Measurements from ENCODE around the gene GRIK4.

Gene GRIK4

DNA sequence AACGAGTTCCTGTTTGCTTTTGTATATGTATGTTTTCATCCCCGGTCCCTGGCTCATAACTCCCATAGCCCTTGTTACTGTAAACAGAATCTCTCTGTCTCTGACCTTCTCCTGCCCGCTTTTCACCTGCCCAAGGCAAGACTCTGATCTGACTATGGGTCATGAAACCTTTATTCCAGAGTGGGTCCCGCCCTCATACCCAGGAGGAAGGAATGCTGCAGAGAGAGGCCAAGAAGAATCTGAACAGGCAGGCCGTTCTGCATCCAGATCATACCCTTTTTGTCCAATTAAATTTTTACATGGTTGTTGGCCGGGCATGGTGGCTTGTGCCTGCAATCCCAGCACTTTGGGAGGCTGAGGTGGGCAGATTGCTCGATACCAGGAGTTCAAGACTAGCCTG is 39.6 kb downstream of the GRIK4 start:
- DNase-seq, result no peak

DNA sequence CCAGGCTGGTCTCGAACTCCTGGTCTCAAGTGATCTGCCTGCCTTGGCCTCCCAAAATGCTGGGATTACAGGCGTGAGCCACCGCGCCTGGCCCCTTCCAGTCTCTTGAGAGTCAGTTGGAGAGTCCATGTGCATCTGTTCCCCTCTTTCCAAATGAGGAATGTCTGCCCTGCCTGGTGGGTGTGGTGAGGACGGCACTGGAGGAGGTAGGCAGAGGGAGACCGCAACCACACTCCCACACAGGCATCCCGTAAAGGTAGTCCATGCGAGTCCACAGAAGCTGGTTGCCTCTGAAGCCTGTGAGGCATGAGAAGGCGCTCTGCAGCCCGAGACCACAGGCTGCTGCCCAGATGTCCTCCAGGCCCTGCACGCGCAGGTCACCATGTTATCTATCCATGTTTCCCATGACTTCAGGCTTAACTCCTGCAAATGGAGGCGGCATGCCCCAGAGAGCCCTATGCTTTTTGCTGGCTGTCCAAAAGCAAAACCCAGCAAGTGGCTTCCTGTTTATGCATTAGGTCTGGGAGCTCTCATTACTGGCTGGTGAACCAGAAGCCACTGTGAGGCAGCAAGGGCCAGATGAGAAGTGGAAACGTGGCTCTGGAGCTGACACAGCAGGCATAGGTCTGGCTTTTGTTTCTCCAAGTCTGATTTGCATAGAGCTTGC is 43.4 kb downstream of the GRIK4 start:
- no peak for DNase-seq

DNA sequence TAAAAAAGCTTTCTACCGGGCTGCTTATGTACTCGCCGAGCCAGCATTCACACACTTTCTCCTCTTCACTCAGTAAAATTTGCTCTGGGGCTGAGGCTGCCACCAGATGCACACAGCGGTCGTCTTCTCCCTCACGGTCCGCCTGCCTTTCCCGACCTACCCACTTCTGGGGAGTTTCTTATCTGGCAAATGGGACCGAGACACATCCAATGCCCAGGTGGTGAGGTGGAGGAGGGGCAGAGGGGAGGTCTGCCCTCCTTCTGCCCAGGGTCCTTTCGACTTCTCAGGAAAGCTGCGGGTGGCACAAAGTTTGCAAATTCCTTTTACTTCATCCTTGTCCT is 43.9 kb downstream of the GRIK4 start:
- no peak for DNase-seq

DNA sequence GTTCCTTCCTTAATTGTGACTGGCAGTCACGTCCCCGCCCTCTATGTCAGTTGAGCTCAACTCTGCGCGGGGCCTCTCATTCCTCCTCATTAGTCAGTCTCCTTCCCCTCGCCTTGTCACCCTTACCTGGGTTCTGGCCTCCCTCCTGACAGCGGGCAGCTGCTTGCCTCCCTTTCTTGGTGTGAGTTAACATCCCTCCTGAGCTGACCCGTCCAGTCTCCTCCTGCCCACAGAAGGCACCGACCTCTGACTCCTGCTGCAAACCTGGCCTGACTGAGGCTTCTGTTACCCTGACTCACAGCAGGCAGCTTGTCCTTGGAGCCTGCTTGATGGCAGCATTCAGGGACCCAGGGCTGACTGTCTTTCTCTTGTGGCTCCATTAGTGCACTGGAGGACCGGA is 45.2 kb downstream of the GRIK4 start:
- DNase-seq, result no peak

DNA sequence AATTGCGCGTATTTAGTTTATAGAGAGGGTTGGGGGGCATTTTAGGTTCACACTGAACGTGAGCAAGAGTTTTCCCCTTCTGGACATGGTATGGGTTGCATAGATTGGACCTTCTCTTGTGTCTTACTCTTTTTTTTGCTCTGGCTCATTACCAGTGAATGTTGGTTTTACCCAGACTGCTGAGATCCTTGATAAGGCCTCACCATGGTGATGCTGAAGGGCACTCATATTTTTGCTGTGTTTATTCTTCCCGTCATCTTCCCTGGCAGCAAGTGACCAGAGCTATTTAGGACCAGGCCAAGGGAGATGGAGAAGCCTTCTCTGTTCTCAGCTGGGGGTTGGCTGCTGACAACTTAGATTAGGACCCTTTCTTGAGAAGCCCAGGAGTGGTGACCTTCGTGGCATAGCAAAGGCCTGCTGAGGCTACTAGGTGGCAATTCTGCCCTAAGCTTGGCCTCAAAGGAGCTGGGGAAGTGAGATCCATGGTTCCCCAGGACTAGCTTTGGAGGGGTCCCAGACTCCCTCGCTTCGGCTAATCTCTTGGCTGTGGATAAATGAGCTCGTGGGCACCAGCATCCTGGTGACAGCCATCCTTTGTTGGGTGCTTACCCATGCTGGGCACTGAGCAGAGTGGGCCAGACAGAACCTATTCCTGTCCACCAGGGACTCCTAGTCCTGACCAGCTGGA is 47.3 kb downstream of the GRIK4 start:
- no peak for DNase-seq

DNA sequence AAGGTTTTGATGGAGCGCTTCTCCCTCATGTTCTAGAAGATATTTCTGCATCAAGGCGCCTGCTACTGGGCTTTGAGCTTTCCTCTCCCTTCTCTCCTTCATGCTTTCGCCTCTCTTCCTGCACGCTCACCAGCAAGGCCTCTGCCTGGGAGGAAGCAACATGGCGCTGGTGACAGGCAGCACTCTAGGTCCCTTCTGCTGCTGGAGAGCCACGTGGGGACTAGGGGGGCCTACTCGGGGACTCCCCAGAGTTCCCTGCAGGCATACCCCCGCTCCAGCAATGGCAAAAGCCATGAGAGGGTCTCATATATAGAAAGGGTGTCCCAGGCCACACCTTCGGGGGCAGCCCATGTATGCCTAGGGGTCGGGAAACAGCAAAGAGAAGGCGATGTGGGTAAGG is 49.7 kb downstream of the GRIK4 start:
- no peak for DNase-seq

DNA sequence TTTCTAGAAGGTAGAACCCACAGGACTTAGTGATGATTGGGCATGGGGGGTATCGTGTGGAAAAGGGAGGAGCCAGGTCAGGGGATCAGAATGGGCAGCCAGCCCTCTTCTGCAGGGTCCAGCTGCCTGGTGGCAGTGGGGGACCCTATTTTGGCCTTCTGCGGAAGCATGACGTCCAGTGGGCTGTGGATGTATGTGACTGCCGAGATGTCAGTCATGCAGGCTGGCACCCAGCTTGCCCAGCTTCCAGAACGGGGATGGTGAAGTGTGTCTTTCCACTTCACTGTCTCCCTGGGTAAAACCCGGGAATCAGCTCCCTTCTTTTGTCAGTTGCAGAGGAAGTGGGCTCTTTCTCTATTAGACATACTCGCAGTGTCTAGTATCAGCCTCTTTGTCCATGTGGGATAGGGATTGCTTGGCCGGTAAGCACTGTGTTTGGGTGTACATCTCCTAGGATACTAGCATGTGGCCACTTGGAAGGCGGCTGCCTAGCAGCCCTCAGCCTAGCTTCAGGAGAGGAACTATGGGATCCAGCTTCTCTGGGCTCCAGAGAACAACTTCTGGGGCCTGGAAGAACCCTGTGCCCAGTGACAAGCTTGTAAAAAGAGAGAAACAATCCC is 51.4 kb downstream of the GRIK4 start:
- no peak for DNase-seq

DNA sequence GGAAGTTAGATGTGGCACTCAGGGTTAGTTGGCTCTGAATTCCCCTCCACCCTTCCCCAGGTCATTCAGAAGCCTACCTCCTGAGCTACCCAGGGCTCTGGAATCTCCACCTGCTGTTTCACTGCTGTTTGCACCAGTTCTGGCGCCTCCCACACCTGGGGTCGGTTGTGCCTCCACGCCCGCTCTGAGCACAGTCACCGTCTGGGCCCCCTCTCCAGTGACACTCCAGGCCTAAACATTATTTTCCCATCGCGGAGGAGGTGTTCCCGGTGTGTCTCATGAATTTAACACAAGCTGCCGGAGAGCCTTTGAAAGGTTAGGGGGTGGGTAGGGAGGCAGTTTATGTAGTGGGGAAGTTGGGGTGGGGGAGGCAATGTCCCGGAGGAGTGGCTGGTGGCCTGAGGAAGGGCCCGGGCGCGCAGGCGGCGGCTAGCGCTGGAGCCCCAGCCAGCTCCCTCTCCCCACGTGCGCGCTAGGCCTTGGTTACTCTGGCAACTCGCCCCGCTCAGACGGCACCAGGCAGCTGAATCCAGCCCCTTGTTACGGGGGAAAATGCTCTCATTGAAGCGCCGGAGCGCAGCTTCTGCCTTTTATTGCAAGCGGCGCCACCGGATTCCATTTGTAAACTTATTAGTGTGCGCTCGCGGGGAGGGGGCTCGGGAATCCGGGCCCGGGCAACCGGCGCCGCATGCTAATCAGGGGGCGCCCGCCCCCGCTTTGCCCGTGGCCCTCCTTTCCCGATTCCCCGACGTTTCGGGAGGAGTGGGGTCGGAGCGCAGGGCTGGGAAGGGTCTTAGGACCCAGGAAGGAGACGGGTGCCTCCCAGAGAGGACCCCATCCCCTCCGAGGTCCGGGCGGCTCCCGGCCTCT is 52.4 kb downstream of the GRIK4 start:
- DNase-seq, result no peak

DNA sequence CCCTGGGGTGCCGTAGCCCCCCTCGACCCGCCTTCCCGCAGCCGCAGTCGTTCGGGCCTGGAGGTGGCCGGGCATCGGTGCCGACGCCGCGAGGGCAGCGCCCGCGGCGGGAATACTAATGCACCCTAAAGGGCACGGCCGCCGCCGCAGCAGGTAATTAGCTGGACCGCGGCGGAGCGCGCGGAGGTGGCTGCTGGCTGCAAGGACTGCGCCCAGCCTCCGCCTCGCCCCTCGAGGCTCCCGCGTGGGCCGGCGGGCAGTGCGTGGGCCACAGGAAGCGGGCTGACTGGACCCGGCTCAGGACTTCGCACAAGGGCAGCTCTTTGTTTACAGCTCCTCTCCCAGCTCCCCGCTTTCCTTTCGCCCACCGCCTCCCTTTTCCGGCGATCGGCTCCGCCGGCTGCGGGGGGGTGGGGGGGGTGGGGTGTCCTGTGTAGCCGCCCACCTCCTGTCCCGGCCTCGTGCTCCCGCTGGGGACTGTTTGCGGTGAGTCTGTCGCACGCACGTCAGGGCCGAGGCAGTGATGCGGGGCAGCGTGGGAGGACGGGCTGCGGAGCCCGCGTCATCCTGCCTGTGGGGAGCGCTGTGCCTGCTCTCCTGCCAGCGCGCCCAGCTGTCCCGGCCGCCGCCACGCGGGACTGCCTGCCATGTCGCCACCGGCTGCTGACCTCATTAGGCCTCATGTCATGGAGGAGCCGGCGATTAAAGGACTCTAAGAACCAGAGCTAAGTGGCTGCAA is 53.2 kb downstream of the GRIK4 start:
- DNase-seq, result peak; percentile 25

DNA sequence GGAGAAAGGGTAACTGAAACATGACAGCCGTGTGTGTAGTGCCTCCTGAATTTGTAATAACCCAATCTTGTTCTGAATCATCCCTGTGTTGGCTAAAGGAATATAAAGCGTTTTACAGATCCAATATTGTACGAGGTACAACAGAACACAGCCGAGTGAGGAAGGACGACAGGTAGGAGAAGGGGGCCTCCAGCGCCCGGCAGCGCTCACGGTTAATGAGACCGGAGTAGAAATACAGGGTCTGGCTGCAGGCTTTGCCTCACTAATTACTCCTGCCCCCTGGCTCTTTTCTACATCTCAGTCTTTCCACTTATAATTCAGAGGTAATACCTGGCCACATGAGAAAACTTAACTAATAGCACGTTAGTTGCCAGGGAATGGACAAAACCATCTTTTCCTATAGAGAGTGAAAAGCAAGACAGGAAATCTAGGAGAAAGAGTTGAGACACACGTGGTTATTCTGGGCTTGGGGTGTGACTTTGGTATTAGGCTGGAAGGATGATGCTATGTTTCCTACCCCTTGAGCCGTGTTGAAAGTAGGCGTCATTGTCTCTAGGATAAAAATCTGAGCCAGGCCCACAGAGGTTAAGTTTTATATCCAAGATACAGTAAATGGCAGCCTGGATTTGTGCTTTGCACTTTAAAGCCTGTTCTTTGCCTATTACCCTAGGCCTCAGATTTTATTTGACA is 54.1 kb downstream of the GRIK4 start:
- no peak for DNase-seq

DNA sequence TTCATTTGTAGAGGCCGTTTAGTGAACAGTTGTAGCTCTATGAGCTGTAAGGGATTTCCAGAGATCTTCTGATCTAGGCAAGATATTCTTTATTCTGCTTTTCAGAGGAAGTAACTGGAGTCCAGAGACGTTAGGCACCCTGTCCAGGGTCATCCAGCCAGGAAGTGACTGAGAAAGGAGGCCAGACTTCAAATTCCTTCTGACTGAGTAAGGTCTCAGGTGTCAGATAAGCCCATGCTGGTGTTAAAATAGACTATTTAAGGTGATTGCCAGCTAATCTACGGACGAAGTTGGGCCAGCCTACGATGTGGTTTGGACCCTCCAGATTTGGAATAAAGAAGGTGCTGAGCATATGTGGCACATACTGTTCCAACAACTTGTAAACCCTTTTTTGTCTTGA is 54.6 kb downstream of the GRIK4 start:
- DNase-seq, result no peak

DNA sequence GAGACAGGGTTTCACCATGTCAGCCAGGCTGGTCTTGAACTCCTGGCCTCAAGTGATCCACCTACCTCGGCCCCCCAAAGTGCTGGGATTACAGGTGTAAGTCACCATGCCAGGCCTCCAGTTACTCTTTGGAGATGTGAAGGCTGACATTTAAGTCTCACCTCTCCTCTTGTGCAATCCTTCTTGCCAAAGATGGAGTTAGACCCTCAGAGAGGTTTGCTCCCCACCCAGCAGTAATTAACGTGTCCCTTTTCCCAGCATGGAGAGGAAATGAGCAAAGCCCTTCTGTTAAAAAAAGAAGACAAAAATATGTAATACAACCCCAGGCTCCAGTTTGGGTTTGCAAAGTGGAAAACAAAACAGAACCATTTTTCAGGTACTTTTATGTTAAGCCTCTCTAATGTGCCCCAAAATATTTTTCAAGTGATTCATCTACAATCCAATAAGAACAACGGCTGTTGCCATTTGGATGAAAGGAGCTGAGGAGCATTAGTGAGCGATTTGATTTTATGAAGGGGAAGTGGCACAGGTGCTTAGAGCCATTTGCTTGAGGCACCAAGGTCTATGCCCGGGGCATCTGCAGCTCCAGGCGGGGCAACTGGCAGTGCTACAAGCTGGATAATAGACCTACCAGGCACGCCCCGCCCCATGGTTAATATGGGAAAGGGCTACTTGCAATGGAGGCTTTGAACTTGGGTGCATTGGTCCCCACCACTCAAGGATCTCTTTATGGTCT is 57.2 kb downstream of the GRIK4 start:
- no peak for DNase-seq

DNA sequence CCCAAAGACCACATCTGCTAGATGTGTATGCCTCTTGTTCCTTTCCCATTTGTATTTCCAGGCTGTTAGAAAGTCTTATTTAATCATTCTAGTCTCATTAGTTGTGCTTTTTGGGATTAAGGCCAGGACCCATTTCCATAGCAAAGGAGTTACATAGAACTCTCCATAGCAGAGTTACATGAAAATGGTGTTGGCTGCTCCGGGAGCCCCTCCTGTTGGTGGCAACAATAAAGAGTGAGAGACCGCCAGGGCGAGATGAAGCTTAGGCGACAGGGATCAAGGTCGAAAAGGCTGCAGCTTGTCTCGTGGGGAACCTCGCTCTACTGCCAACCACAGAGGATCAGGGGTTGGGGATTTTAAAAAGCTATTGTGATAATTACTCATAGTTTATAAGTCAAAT is 58.3 kb downstream of the GRIK4 start:
- DNase-seq, result no peak

DNA sequence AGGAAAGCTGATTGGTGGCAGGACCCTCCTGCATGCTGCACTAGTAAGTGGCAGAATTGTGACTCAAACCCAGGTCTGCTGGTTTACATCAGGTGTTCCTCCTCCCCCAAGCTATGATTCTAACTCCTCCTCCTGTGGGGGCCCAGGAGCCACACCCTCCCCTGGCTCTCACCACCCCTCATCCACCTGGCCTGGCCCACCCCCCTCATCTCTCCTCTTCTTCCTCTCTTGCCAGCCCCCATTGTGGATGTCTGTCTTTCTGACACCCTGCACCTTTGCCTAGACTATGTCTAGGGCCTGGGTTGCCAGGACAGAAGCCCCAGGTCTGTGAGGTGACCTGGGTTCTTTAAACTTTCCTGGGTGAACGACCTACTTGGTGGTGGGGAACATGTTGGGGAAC is 59.9 kb downstream of the GRIK4 start:
- DNase-seq, result no peak

DNA sequence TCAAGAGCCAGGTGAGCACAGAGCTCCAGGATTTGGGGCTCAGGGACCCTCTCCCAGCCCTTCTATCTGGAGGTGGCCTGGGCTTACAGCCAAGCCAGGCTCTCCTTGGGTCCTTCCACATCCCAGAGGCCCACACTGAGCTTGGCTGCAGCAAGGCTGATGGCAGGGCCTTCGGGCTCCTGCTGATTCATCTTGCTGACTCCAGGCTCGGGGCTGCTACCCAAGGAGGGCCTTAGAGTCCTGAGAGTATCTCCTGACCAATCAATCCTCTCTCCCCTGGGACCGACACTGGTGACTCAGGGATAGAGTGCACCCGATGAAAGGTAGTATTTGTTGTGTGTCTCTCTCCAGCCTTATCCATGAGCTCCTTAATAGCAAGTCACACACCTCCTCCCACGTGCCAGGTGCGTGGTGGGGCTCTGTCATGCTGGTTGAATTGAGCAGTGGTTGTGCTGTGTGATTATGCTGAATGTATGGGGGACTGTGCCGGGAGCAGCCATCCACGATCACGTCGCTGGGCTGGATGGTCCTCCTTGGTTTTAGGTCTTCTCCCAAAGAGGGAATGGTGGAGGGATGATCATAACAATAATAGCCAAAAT is 62.3 kb downstream of the GRIK4 start:
- DNase-seq, result no peak

DNA sequence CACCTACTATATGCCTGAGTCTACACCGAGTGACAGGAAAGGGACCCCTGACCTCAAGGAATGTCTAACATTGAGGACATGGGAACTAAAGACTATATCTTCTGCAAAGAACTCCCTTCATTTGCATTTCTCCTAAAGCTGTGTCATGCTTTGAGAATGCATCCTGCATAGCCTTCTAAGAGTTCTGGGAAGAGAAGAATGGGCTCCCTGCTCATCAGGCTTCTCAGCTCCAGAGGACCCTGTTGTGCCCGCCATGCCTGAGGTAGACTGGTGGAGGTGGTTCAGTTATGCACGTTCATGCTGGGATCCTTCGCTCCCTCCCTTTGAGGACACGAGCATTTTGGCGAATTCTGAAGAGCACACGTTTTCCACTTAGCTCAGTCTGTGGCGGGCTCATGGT is 63.3 kb downstream of the GRIK4 start:
- no peak for DNase-seq

DNA sequence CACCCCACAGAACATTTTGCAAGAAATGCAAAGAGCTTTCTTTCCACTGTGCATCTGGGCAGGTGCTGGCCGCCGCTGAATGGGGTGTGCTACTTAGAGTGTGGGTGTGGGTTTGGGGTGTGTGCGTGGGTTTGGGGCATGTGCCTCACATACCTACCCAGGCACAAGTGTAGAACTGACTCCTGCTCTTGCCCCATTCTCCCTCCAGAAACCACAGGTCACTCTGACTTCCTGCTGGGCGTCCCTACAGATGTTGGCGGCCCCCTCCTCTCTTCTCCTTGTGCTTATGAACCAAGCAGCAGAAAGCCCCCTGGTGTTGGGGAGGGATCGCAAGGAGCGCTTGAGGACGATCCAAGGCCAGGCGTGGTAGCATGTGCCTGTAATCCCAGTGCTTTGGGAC is 63.9 kb downstream of the GRIK4 start:
- no peak for DNase-seq

DNA sequence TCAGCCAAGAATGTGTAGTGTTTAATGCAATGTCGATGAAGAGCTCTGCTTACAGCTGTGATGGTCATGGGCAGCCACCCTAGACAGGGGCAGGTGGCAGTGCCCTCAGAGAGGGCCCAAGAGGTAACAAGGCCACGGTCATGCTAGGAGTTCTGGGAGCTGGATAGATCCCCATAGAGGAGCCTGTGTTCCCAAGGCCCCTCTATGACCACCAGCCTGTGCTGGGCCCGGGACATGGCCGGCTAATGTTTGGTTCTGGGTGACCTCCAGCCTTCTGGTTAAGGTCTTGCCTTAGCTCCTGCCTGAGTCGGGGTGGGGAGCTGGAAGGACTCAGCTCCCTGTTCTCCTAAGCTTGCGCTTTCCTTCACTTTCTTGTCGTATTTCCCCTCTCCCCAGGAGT is 65.1 kb downstream of the GRIK4 start:
- DNase-seq, result no peak

DNA sequence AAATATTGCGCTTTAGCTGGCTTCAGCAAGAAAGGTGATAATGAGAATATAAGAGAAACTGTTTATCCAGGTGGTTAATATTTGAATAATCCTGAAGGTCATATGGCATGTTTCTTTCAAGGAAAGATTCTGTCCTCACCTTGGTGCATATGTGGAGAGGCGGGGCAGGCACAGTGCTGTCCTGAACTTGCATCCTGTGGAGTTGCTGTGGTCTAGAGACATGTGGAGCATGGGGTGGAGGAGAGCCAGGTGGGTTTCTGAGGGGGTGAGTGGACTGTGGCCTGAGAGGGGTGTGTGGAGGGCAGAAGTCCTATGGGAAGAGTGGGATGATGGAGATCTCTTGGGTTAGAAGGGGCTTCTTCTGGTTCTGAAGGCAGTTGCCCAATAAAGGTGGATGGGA is 65.5 kb downstream of the GRIK4 start:
- DNase-seq, result no peak

DNA sequence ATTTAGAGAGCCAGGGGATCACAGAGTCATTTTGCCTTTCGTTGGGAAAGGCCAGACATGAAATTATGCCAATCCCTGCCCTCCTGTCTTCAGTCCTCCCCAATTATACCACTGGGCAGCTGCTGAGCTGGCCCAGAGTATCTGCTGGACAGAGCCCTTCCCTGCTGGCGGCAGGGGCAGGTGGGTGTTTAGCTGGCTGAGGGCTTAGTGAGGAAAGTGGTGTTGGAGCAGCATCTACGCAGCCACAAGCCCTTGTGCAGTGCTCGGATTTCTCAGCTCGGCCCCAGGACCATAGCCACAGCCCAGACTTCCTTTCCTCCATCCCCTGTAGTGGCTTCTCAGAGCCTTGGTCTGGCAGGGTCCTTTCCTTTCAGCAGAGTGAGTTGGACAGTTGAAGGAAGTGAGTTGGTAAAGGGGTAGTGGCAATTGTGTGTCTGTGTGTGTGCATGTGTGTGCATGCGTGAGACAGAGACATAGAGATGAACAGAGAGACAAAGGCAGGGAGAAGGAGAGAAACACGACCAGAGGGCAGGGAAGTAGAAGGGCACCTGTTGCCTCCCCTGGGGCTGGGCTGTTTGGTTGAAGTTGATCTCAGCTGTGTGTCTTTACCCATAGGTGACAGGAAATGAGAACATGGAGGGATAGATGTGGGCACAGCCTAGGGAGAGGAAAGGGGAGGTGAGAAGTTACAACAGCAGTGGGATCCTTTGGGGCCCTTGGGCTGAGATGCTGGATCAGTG is 66.2 kb downstream of the GRIK4 start:
- no peak for DNase-seq

Data from stimulated activated CD4-positive, alpha-beta T cell treated with anti-CD3 and anti-CD28 coated beads, Interleukin-12 subunit alpha, Interleukin-12 subunit beta, amount 100 ng/mL, for 4 hours (primary cell).